K562 (cell line): Measurements from ENCODE around the gene PLPP7. TPM values are rescaled to one million over a fixed set of nuclear protein-coding genes. Genes with fewer than 3 reads are reported as not detected.

Experiments
- ATAC-seq: fragments of 200-7000 bp; cut with Tn5 transposase; 3 replicates; pipeline ENCODE4 v1.9.1; 2020; ENCODE audit warnings: moderate library complexity
- BruUV-seq: library from RNA; stranded (reverse); fragments of 400-500 nt; replicated peaks from 2 replicates; lab custom pipeline; 2021; lab: Mats Ljungman, UMichigan
- CTCF ChIA-PET: fragments of 300-600 bp; formaldehyde crosslinking; extraction: SDS; loops from one replicate; lab custom pipeline; 2021; ENCODE audit warnings: low intra/inter-chr PET ratio; lab: Yijun Ruan, JAX
- POLR2A ChIA-PET: fragments of 300-600, 350-650 bp; sonication (Branson Sonifier 250); formaldehyde crosslinking; extraction: SDS; loops from one replicate; lab custom pipeline; 2021; ENCODE audit warnings: antibody characterized with exemption, inconsistent platforms; lab: Yijun Ruan, JAX
- DNase-seq, 4 experiments: peaks; one replicate each; pipeline versions ENCODE4 v3.0.0 to v3.0.0-alpha.2; 2011 to 2018; ENCODE audit warnings: low spot score in 3 of 4, mixed read lengths in 3 of 4; ENCODE audit errors: extremely low read depth in 1 of 4
- FAIRE-seq: peaks from 2 replicates; lab custom pipeline; 2011; peaks lifted over from hg19 to GRCh38; lab: Jason Lieb, UNC
- H2AFZ ChIP-seq: 2 replicates; pipeline ENCODE4 v1.6.0; 2011; ENCODE audit warnings: low read depth, low read length, control low read depth, inconsistent platforms
- H3K27ac ChIP-seq: fragments of 200-600 bp; 3 replicates; pipeline ENCODE4 v1.8.0; 2011; ENCODE audit warnings: low read depth, mild to moderate bottlenecking, control low read depth, inconsistent platforms, low read length, moderate library complexity, mixed read lengths; ENCODE audit errors: extremely low read depth
- H3K27me3 ChIP-seq, 2 experiments: fragments of 300-600 bp in 1 of 2; 2 replicates in 1 of 2; 3 replicates in 1 of 2; pipeline versions ENCODE4 v1.6.0 to v1.8.0; 2011; ENCODE audit warnings: inconsistent platforms in 2 of 2, low read length in 2 of 2, mild to moderate bottlenecking in 1 of 2, mixed read lengths in 1 of 2, moderate library complexity in 1 of 2; ENCODE audit not compliant: control insufficient read depth in 2 of 2, insufficient read depth in 2 of 2
- H3K36me3 ChIP-seq: fragments of 300-600 bp; 3 replicates; pipeline ENCODE4 v1.8.0; 2011; ENCODE audit warnings: mild to moderate bottlenecking, low read length, inconsistent platforms; ENCODE audit not compliant: control insufficient read depth, insufficient read depth
- H3K4me1 ChIP-seq, 2 experiments: fragments of 200-600 bp in 1 of 2; replicated peaks in 1 of 2; 2 replicates in 1 of 2; 3 replicates in 1 of 2; pipeline versions ENCODE4 v1.5.1 to v1.8.0; 2011; ENCODE audit warnings: inconsistent platforms in 2 of 2, low read length in 2 of 2, mild to moderate bottlenecking in 1 of 2, mixed read lengths in 1 of 2, moderate library complexity in 1 of 2; ENCODE audit not compliant: control insufficient read depth in 2 of 2, insufficient read depth in 2 of 2
- H3K4me2 ChIP-seq: 2 replicates; pipeline ENCODE4 v1.6.1; 2011; ENCODE audit warnings: low read length, control low read depth, inconsistent platforms, mixed read lengths; ENCODE audit not compliant: insufficient read depth
- H3K4me3 ChIP-seq: fragments of 200-600 bp; sonication (generic), shearing (Covaris generic); 2 replicates; pipeline ENCODE4 v1.5.1; 2016; ENCODE audit warnings: control low read depth, inconsistent platforms
- H3K79me2 ChIP-seq: fragments of 200-600 bp; 3 replicates; pipeline ENCODE4 v1.8.0; 2011; ENCODE audit warnings: low read length, inconsistent platforms; ENCODE audit not compliant: control insufficient read depth, insufficient read depth
- H3K9ac ChIP-seq, 2 experiments: 2 replicates each; pipeline versions ENCODE4 v1.6.0 to v1.6.1; 2011; ENCODE audit warnings: low read depth in 2 of 2, low read length in 2 of 2, control low read depth in 1 of 2, inconsistent platforms in 1 of 2, mild to moderate bottlenecking in 1 of 2, mixed read lengths in 1 of 2; ENCODE audit not compliant: insufficient read depth in 1 of 2
- H3K9me1 ChIP-seq: one replicate; pipeline ENCODE4 v1.6.0; 2011; ENCODE audit warnings: inconsistent platforms, mild to moderate bottlenecking, low read length, moderate library complexity; ENCODE audit not compliant: control insufficient read depth, insufficient read depth
- H3K9me3 ChIP-seq: replicated peaks from 2 replicates; pipeline ENCODE4 v1.5.1; 2011; ENCODE audit warnings: low read depth, low read length, inconsistent platforms; ENCODE audit not compliant: control insufficient read depth, insufficient read depth
- H4K20me1 ChIP-seq: replicated peaks from 2 replicates; pipeline ENCODE4 v1.6.1; 2011; ENCODE audit warnings: low read length, inconsistent platforms, mixed read lengths; ENCODE audit not compliant: control insufficient read depth, insufficient read depth
- ATF6 ChIP-seq: sonication (generic); formaldehyde crosslinking; IDR thresholded peaks from 2 replicates; pipeline ENCODE4 v1.4.0; 2020; ENCODE audit warnings: mild to moderate bottlenecking, missing genetic modification reagents
- CBFA2T2 ChIP-seq: fragments of 450-650 bp; conservative IDR thresholded peaks from 2 replicates; pipeline ENCODE4 v1.6.1; 2017; ENCODE audit warnings: mild to moderate bottlenecking
- CHD4 ChIP-seq: fragments of 200-600 bp; sonication (generic); IDR thresholded peaks from 3 replicates; pipeline ENCODE4 v1.6.1; 2012; ENCODE audit warnings: low read depth, mild to moderate bottlenecking, mixed read lengths, low read length, inconsistent platforms; ENCODE audit not compliant: insufficient read depth, insufficient replicate concordance, poor library complexity, severe bottlenecking
- E2F1 ChIP-seq: sonication (generic); formaldehyde crosslinking; IDR thresholded peaks from 2 replicates; pipeline ENCODE4 v1.8.1; 2023; ENCODE audit warnings: mild to moderate bottlenecking, missing genetic modification reagents, moderate library complexity
- HINFP ChIP-seq: fragments of 450-650 bp; conservative IDR thresholded peaks from 2 replicates; pipeline ENCODE4 v1.6.1; 2016; ENCODE audit warnings: missing genetic modification characterization, low read depth, mild to moderate bottlenecking, control low read depth, missing compliant biosample characterization
- ILF3 ChIP-seq: fragments of 450-650 bp; IDR thresholded peaks from 2 replicates; pipeline ENCODE4 v1.6.1; 2018; ENCODE audit warnings: antibody characterized with exemption, mild to moderate bottlenecking, moderate library complexity, borderline replicate concordance
- SAP30 ChIP-seq: fragments of 200-600 bp; sonication (generic); IDR thresholded peaks from 2 replicates; pipeline ENCODE4 v1.6.1; 2012; ENCODE audit warnings: borderline replicate concordance, low read depth, mild to moderate bottlenecking, moderate library complexity, low read length, control low read depth, inconsistent platforms; ENCODE audit not compliant: insufficient read depth, poor library complexity, severe bottlenecking
- TFE3 ChIP-seq: fragments of 450-650 bp; formaldehyde crosslinking; IDR thresholded peaks from 2 replicates; pipeline ENCODE4 v1.4.0; 2020; ENCODE audit warnings: mild to moderate bottlenecking, mixed read lengths
- VEZF1 ChIP-seq: fragments of 200-800 bp; sonication (Bioruptor generic); IDR thresholded peaks from 2 replicates; pipeline ENCODE4 v1.6.1; 2017; ENCODE audit warnings: missing genetic modification characterization, missing compliant biosample characterization
- ZKSCAN1 ChIP-seq: fragments of 150-350 bp; IDR thresholded peaks from 2 replicates; pipeline ENCODE4 v1.6.1; 2016; ENCODE audit warnings: low read depth, low read length
- ZNF507 ChIP-seq: conservative IDR thresholded peaks from 2 replicates; pipeline ENCODE4 v1.6.1; 2017; ENCODE audit warnings: missing genetic modification characterization, missing compliant biosample characterization
- ZNF695 ChIP-seq: fragments of 450-650 bp; formaldehyde crosslinking; IDR thresholded peaks from 2 replicates; pipeline ENCODE4 v1.4.0; 2020; ENCODE audit warnings: mild to moderate bottlenecking, moderate library complexity
- WGBS: fragments of 100-300 bp; shearing (Covaris generic); methylation state at CpG from one replicate; pipeline ENCODE4 v1.1.6; 2016; ENCODE audit warnings: low coverage, mixed read lengths; ENCODE audit not compliant: insufficient coverage; ENCODE audit errors: missing lambda C conversion rate; 5-methylcytosine and 5-hydroxymethylcytosine counted together
- in situ Hi-C: fragments of 300-500 bp; cut with MboI; formaldehyde crosslinking; loops from 4 replicates; pipeline ENCODE4 v1.15.0; 2018; ENCODE audit warnings: inconsistent platforms, mixed read lengths
- intact Hi-C: fragments of 100-400 bp; cut with micrococcal nuclease; formaldehyde crosslinking; loops from 2 replicates; pipeline ENCODE4 v1.14.2; 2022
- polyA plus RNA-seq, 8 experiments: library from polyadenylated mRNA; depleted of rRNA in 4 of 8; stranded (reverse) in 5 of 8; unstranded in 3 of 8; fragments of >200 nt; fragmentation: Nextera tagmentation in 2 of 8; fragmentation: Illumina TruSeq in 1 of 8; extraction: Ambion mirVana in 2 of 8; extraction: Trizol in 1 of 8; gene quantifications; 2 replicates each; pipeline versions ENCODE4 v1.2.1 to v1.2.3, GENCODE V29; 2011 to 2014; ENCODE audit warnings: inconsistent platforms in 1 of 8, missing spikeins in 1 of 8
- total RNA-seq, 7 experiments: library from RNA; depleted of rRNA in 6 of 7; stranded (reverse); fragments of >200 nt in 6 of 7; fragmentation: Illumina TruSeq in 2 of 7; extraction: Trizol in 2 of 7; gene quantifications; 2 replicates each; pipeline versions ENCODE4 v1.2.1 to v1.2.3, GENCODE V29; 2011 to 2021; ENCODE audit warnings: low replicate concordance in 1 of 7

Gene PLPP7
- total and polyA plus RNA-seq, 9 of the 15 experiments (the other 6 are each of a cell fraction or from before 2014, with no cell fraction given): 0.09 to 0.93 (median 0.18) TPM; not detected in 4

GRCh38 chr9:131284856-131285255 lies 4.7 kb upstream of the PLPP7 start (continued):
- TF ChIP-seq CHD4 (no peak), ZNF695 (no peak), E2F1 (no peak)

GRCh38 chr9:131287359-131287758 lies 2.2 kb upstream of the PLPP7 start:
- no peaks in the 10 kb centered on the region for H4K20me1 ChIP-seq
- no peaks in the 10 kb centered on the region for H3K9me3 ChIP-seq
- H2AFZ ChIP-seq: no peak overlapping the region
- H3K4me1 ChIP-seq: peaks cover 0 to 44% of the 10 kb centered on the region in 2 experiments; a peak in 3 of 5 replicates
- no peaks in the 10 kb centered on the region for H3K36me3 ChIP-seq
- no peak overlapping the region for H3K4me3 ChIP-seq
- no peak overlapping the region for H3K9ac ChIP-seq
- intact Hi-C loops (no loop called here), in situ Hi-C loops (no loop called here)
- no peaks in the 10 kb centered on the region for H3K79me2 ChIP-seq
- BruUV-seq: no TSS peak
- WGBS: 31% methylated on average over 5 of the region's 6 CpGs
- peaks cover 0 to under 1% of the 10 kb centered on the region in 2 experiments; a peak in 3 of 5 replicates for H3K27me3 ChIP-seq
- CTCF ChIA-PET: no interaction called here
- no peak overlapping the region for H3K4me2 ChIP-seq
- H3K27ac ChIP-seq: no peak overlapping the region
- no peaks in the 10 kb centered on the region for H3K9me1 ChIP-seq
- POLR2A ChIA-PET: interaction anchor here (0.5 to 1.4 kb wide), 4 partner anchors 9 to 355 kb away, joined by 3 to 6 read pairs (median 3); no protein-coding TSS in a partner anchor
- FAIRE-seq: no peak
- no peak for DNase-seq
- no peak for ATAC-seq
- TF ChIP-seq SAP30 (no peak), TFE3 (CRISPR knock-in tag) (no peak), VEZF1 (CRISPR knock-in tag) (no peak), ZKSCAN1 (no peak), ATF6 (CRISPR knock-in tag) (no peak), ZNF507 (tag) (no peak), ILF3 (no peak), CBFA2T2 (no peak), HINFP (tag) (no peak)
